Caco-2 (cell line): ENCODE results near the gene MKRN2OS. TPM values are rescaled to one million over a fixed set of nuclear protein-coding genes. Genes with fewer than 3 reads are reported as not detected.

Experiments used
- BruUV-seq: library from RNA; stranded (reverse); fragments of 400-500 nt; replicated peaks from 2 replicates; lab custom pipeline; 2021; lab: Mats Ljungman, UMichigan
- CTCF ChIA-PET: fragments of 300-600 bp; sonication (Branson Sonifier 250); formaldehyde crosslinking; loops from one replicate; lab custom pipeline; 2022; ENCODE audit warnings: antibody characterized with exemption; lab: Charles Lee
- POLR2A ChIA-PET: fragments of 300-600 bp; sonication (Branson Sonifier 250); formaldehyde crosslinking; loops from one replicate; lab custom pipeline; 2022; ENCODE audit warnings: antibody characterized with exemption; lab: Charles Lee
- DNase-seq, 2 experiments: peaks; one replicate each; pipeline versions ENCODE4 v3.0.0 to v3.0.0-alpha.2; 2020 to 2022
- H3K27me3 ChIP-seq: replicated peaks from 2 replicates; pipeline ENCODE4 v1.6.0; 2011; ENCODE audit warnings: low read length; ENCODE audit not compliant: control insufficient read depth, insufficient read depth
- H3K36me3 ChIP-seq: 2 replicates; pipeline ENCODE4 v1.5.1; 2011; ENCODE audit warnings: low read length; ENCODE audit not compliant: control insufficient read depth, insufficient read depth
- H3K4me1 ChIP-seq: fragments of 250-450 bp; sonication (Bioruptor Pico); 2 replicates; pipeline ENCODE4 v1.5.1; 2020; ENCODE audit warnings: mild to moderate bottlenecking
- H3K4me3 ChIP-seq: 2 replicates; pipeline ENCODE4 v1.5.1; 2011; ENCODE audit warnings: low read depth, mild to moderate bottlenecking, control low read depth, low read length
- H3K9me3 ChIP-seq: fragments of 250-450 bp; sonication (Bioruptor Pico); 2 replicates; pipeline ENCODE4 v1.5.1; 2020; ENCODE audit warnings: mild to moderate bottlenecking, moderate library complexity
- H3K27ac Mint-ChIP-seq: one replicate; pipeline ENCODE4 v1.8.0; 2022; ENCODE audit warnings: mixed read lengths; ENCODE audit not compliant: unreplicated experiment
- H3K27me3 Mint-ChIP-seq: one replicate; pipeline ENCODE4 v1.8.0; 2022; ENCODE audit warnings: mixed read lengths; ENCODE audit not compliant: insufficient read depth, unreplicated experiment
- H3K36me3 Mint-ChIP-seq: one replicate; pipeline ENCODE4 v1.8.0; 2022; ENCODE audit warnings: mild to moderate bottlenecking, mixed read lengths; ENCODE audit not compliant: insufficient read depth, unreplicated experiment
- H3K4me1 Mint-ChIP-seq: one replicate; pipeline ENCODE4 v1.8.0; 2022; ENCODE audit warnings: low read depth, mixed read lengths; ENCODE audit not compliant: unreplicated experiment
- H3K4me3 Mint-ChIP-seq: one replicate; pipeline ENCODE4 v1.8.0; 2022; ENCODE audit warnings: mild to moderate bottlenecking, moderate library complexity, mixed read lengths; ENCODE audit not compliant: unreplicated experiment
- H3K9me3 Mint-ChIP-seq: one replicate; pipeline ENCODE4 v1.8.0; 2022; ENCODE audit warnings: mixed read lengths; ENCODE audit not compliant: unreplicated experiment
- intact Hi-C: fragments of 100-400 bp; cut with micrococcal nuclease; formaldehyde crosslinking; loops from one replicate; pipeline ENCODE4 v1.10.0; 2022; ENCODE audit not compliant: unreplicated experiment
- total RNA-seq: library from RNA; stranded (reverse); gene quantifications from 2 replicates; pipeline ENCODE4 v1.2.3, GENCODE V29; 2022
- TF ChIP-seq, protein P1 (sequence below), 2 experiments: fragments of 200-600 bp in 1 of 2; IDR thresholded peaks; 1 replicate in 1 of 2; 2 replicates in 1 of 2; pipeline versions ENCODE4 v1.5.1 to v1.8.0; 2011 to 2022; ENCODE audit warnings: antibody characterized with exemption in 1 of 2, control low read depth in 1 of 2, inconsistent platforms in 1 of 2, low read depth in 1 of 2, low read length in 1 of 2, mild to moderate bottlenecking in 1 of 2, moderate library complexity in 1 of 2; ENCODE audit not compliant: insufficient read depth in 1 of 2, severe bottlenecking in 1 of 2, unreplicated experiment in 1 of 2

MKRN2OS gene
- total RNA-seq, 1 experiment from 2014 or later, result 1.6 TPM

DNA sequence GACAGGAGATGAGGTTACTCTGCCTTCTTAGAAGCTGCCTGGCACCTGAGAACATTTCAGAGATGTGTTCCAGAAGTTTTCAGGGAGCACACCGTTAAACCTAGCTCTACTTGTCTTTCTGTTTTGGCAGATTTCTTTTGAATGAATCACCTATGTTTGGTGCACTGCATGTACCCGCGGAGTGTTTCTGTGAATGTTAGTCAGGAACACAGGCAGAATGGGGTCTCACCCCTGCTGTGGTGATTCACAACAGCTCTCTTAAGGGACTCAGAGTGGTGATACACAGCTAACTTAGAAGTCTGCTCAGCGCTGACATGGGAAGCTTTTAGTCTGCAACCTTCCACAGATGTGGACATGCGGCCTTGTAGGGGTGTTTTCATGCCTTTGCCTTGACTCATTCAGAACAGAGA lies 37.0 kb downstream of the MKRN2OS start:
- no peak overlapping the region for H3K4me3 Mint-ChIP-seq
- no peaks in the 10 kb centered on the region for H3K9me3 Mint-ChIP-seq
- Histone ChIP-seq H3K4me1 (no peaks in the 10 kb centered on the region), H3K27me3 (no peaks in the 10 kb centered on the region), H3K4me3 (no peak overlapping the region), H3K9me3 (no peaks in the 10 kb centered on the region), H3K36me3 (0 out of 2 replicates have a peak, but pooled peaks cover 2% of the 10 kb centered on the region)
- intact Hi-C loops, result no loop called here
- no peaks in the 10 kb centered on the region for H3K27me3 Mint-ChIP-seq
- no peaks in the 10 kb centered on the region for H3K4me1 Mint-ChIP-seq
- no peak overlapping the region for H3K27ac Mint-ChIP-seq
- no peak for DNase-seq
- peaks cover 30% of the 10 kb centered on the region for H3K36me3 Mint-ChIP-seq
- ChIA-PET POLR2A (no interaction called here), CTCF (no interaction called here)
- TF ChIP-seq, protein P1, sequence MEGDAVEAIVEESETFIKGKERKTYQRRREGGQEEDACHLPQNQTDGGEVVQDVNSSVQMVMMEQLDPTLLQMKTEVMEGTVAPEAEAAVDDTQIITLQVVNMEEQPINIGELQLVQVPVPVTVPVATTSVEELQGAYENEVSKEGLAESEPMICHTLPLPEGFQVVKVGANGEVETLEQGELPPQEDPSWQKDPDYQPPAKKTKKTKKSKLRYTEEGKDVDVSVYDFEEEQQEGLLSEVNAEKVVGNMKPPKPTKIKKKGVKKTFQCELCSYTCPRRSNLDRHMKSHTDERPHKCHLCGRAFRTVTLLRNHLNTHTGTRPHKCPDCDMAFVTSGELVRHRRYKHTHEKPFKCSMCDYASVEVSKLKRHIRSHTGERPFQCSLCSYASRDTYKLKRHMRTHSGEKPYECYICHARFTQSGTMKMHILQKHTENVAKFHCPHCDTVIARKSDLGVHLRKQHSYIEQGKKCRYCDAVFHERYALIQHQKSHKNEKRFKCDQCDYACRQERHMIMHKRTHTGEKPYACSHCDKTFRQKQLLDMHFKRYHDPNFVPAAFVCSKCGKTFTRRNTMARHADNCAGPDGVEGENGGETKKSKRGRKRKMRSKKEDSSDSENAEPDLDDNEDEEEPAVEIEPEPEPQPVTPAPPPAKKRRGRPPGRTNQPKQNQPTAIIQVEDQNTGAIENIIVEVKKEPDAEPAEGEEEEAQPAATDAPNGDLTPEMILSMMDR (IDR thresholded peaks at IDR 0.05; ENCODE audit: insufficient read depth in 1 of 2, low read depth in 1 of 2, low read length in 1 of 2, severe bottlenecking in 1 of 2, unreplicated experiment in 1 of 2), result no peak
- BruUV-seq, result no TSS peak

DNA sequence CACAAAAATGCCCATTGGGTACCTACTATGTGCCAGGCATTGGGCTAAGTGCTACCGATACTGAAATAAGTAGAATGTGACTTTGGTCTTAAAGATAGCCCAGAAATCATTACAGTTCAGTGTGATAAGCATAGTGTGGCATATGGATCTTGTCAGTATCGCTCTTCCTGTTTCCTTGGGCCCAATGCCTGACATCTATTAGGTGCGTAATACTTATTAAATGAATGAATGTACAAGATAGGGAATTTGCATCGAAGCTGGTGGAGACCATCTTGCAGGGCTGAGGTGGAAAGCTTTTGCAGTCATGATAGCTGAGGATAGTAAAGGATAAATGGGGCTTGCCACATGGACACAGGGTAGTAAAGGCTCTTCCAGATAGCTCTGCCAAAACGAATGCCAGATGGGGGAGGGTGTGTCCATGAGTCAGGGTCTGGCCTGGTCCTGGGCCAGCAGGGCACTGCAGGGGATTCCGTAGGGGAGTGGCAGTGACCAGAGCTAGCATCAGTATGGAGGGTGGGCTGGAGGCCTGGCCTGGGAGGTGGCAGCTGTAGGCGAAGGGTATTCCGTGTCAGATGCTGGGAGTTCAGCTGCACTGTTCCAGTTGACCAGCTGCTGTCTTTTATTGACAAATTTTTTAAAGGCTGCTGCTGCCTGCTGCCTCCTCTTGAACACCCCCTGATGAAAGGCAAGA lies 37.6 kb downstream of the MKRN2OS start:
- TF ChIP-seq, protein P1 (IDR thresholded peaks at IDR 0.05; ENCODE audit: insufficient read depth in 1 of 2, low read depth in 1 of 2, low read length in 1 of 2, severe bottlenecking in 1 of 2, unreplicated experiment in 1 of 2), result no peak
- Histone ChIP-seq H3K36me3 (0 out of 2 replicates have a peak, but pooled peaks cover 2% of the 10 kb centered on the region), H3K4me3 (no peak overlapping the region), H3K9me3 (no peaks in the 10 kb centered on the region), H3K4me1 (no peaks in the 10 kb centered on the region), H3K27me3 (no peaks in the 10 kb centered on the region)
- H3K9me3 Mint-ChIP-seq, result no peaks in the 10 kb centered on the region
- no TSS peak for BruUV-seq
- no peaks in the 10 kb centered on the region for H3K27me3 Mint-ChIP-seq
- POLR2A ChIA-PET, result no interaction called here
- H3K36me3 Mint-ChIP-seq, result peaks cover 35% of the 10 kb centered on the region
- intact Hi-C loops, result no loop called here
- no peak overlapping the region for H3K27ac Mint-ChIP-seq
- CTCF ChIA-PET, result interaction anchor here (0.6 kb wide), 1 partner anchor 12 kb away, joined by 3 read pairs; no protein-coding TSS in a partner anchor
- no peak for DNase-seq
- no peak overlapping the region for H3K4me3 Mint-ChIP-seq
- H3K4me1 Mint-ChIP-seq, result no peaks in the 10 kb centered on the region

DNA sequence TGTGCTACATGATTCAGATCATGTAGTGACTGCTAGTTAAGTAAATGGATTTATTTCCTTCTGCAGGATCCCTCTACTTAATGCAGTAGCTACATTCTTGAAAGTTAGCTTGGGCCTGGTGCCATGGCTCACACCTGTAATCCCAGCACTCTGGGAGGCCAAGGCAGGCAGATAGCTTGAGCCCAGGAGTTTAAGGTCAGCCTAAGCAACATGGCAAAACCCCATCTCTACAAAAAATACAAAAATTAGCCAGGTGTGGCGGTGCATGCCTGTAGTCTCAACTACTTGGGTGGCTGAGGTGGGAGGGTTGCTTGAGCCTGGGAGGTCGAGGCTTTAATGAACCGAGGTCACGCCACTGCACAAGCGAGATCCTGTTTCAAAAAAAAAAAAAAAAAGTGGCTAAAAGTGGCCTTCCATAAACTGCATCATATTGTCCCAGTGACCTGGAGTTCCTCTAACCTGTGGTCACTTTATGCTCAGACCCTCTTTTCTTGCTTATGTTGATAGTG lies 39.0 kb downstream of the MKRN2OS start:
- no peak for DNase-seq
- Mint-ChIP-seq H3K9me3 (no peaks in the 10 kb centered on the region), H3K36me3 (peaks cover 42% of the 10 kb centered on the region), H3K4me1 (no peaks in the 10 kb centered on the region), H3K27me3 (no peaks in the 10 kb centered on the region), H3K27ac (no peak overlapping the region), H3K4me3 (no peak overlapping the region)
- TF ChIP-seq, protein P1 (IDR thresholded peaks at IDR 0.05; ENCODE audit: insufficient read depth in 1 of 2, low read depth in 1 of 2, low read length in 1 of 2, severe bottlenecking in 1 of 2, unreplicated experiment in 1 of 2), result no peak
- no peaks in the 10 kb centered on the region for H3K9me3 ChIP-seq
- no peaks in the 10 kb centered on the region for H3K27me3 ChIP-seq
- no peaks in the 10 kb centered on the region for H3K4me1 ChIP-seq
- no TSS peak for BruUV-seq
- intact Hi-C loops, result no loop called here
- H3K36me3 ChIP-seq, result peaks cover 2% of the 10 kb centered on the region; the same call in 1 of the 2 replicates
- ChIA-PET POLR2A (no interaction called here), CTCF (no interaction called here)
- no peak overlapping the region for H3K4me3 ChIP-seq
